UCSD-AML1 (cell line): ENCODE results near the gene PRMT1.

Experiments
- DNase-seq: peaks from one replicate; lab custom pipeline; 2025; ENCODE audit not compliant: unreplicated experiment; lab: John Stamatoyannopoulos, UW

The PRMT1 gene

GRCh38 chr19:49687566-49688316, 10.7 kb downstream of the PRMT1 start:
- DNase-seq = no peak

GRCh38 chr19:49688531-49689132, 11.6 kb downstream of the PRMT1 start:
- no peak for DNase-seq

GRCh38 chr19:49689133-49690078, 12.3 kb downstream of the PRMT1 start, which contains the start of gene ADM5:
Gene ADM5, plus strand, starts transcription at chr19:49689594. Its CDS starts 244 bp downstream, at chr19:49689838.
- no peak for DNase-seq

- DNase-seq = no peak
Measured at GRCh38 chr19:49690079-49690655, 13.1 kb downstream of the PRMT1 start.

- DNase-seq = no peak
Measured at GRCh38 chr19:49690656-49691242, 13.7 kb downstream of the PRMT1 start, which contains the start of gene CPT1C. Gene CPT1C, plus strand, starts transcription at chr19:49691116. Its CDS starts 1,137 bp downstream, at chr19:49692253.

- no peak for DNase-seq
Measured at GRCh38 chr19:49691243-49692146, 14.4 kb downstream of the PRMT1 start.

GRCh38 chr19:49692147-49692506, 15.1 kb downstream of the PRMT1 start:
- no peak for DNase-seq

GRCh38 chr19:49696115-49696514, 19.0 kb downstream of the PRMT1 start:
- no peak for DNase-seq

- DNase-seq = no peak
Measured at GRCh38 chr19:49696865-49697264, 19.8 kb downstream of the PRMT1 start.

- no peak for DNase-seq
Measured at GRCh38 chr19:49699364-49699763, 22.3 kb downstream of the PRMT1 start.

- DNase-seq = no peak
Measured at GRCh38 chr19:49700563-49700962, 23.5 kb downstream of the PRMT1 start.

- no peak for DNase-seq
Measured at GRCh38 chr19:49701271-49701786, 24.3 kb downstream of the PRMT1 start.

- DNase-seq = no peak
Measured at GRCh38 chr19:49704888-49705642, 28.0 kb downstream of the PRMT1 start.

GRCh38 chr19:49705919-49706318, 28.8 kb downstream of the PRMT1 start:
- DNase-seq = no peak

GRCh38 chr19:49710372-49710951, 33.4 kb downstream of the PRMT1 start:
- no peak for DNase-seq

- DNase-seq = no peak
Measured at GRCh38 chr19:49712397-49712859, 35.4 kb downstream of the PRMT1 start.

GRCh38 chr19:49713236-49713845, 36.3 kb downstream of the PRMT1 start:
- DNase-seq = no peak

GRCh38 chr19:49716154-49716553, 39.1 kb downstream of the PRMT1 start:
- no peak for DNase-seq
